ENCODE results near the gene TMEM163.

The TMEM163 gene

DNA sequence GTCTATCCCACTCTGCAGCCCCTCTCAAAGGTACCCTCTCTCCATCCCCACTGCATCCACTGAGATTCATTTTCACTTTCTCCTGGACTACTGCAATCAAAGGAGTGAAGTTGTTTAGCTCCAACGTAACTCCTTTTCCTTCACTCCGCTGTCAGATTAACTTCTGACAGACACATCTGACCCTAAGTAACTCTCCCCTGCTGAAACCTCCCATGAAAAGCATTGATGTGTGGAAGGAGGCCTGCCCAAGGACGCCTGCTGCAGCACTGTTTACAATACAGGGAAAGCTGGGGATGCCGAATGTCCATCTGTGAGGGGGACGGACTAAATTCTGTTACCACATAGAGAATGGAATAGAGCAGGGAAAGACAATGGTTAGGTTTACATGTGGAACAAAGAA lies 114.8 kb downstream of the TMEM163 start:
- H3K4me3 ChIP-seq (ENCODE audit: low read depth, low read length), result no peak overlapping the region
- TF ChIP-seq CTCF (IDR thresholded peaks at IDR 0.05; ENCODE audit: low read depth, low read length), result no peak
- TF ChIP-seq MYC (IDR thresholded peaks at IDR 0.05; ENCODE audit: low read depth, low read length), result no peak
- TF ChIP-seq, protein P1, sequence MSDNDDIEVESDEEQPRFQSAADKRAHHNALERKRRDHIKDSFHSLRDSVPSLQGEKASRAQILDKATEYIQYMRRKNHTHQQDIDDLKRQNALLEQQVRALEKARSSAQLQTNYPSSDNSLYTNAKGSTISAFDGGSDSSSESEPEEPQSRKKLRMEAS (IDR thresholded peaks at IDR 0.05; ENCODE audit: low read depth, low read length), result no peak
- TF ChIP-seq POLR2A (IDR thresholded peaks at IDR 0.05; ENCODE audit: extremely low read depth, insufficient read length), result no peak
- DNase-seq (ENCODE audit: low read depth), result no peak

DNA sequence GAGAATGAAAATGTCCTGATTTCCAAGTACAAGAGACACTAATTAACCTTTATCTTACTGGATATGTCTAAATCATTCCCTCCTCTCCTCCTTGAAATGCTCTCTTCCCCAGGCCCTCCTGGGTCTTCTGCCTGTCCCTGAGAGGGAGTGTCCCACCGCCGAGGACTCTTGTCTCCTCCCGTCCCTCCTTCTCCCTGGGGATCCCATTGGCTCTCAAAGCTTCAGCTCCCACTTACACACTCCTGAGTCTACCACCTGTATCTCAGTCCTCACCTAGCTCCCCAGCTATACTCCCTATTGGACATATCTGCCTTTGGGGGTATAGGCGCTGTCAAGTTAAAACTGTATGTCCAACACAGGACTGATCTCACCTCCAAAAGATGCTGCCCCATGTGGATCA lies 116.1 kb downstream of the TMEM163 start:
- TF ChIP-seq POLR2A (IDR thresholded peaks at IDR 0.05; ENCODE audit: extremely low read depth, insufficient read length), result no peak
- TF ChIP-seq, protein P1 (IDR thresholded peaks at IDR 0.05; ENCODE audit: low read depth, low read length), result no peak
- TF ChIP-seq CTCF (IDR thresholded peaks at IDR 0.05; ENCODE audit: low read depth, low read length), result no peak
- TF ChIP-seq MYC (IDR thresholded peaks at IDR 0.05; ENCODE audit: low read depth, low read length), result no peak
- no peak overlapping the region for H3K4me3 ChIP-seq (ENCODE audit: low read depth, low read length)
- DNase-seq (ENCODE audit: low read depth), result no peak

- TF ChIP-seq CTCF (IDR thresholded peaks at IDR 0.05; ENCODE audit: low read depth, low read length), result no peak
- TF ChIP-seq, protein P1 (IDR thresholded peaks at IDR 0.05; ENCODE audit: low read depth, low read length), result no peak
- no peak for TF ChIP-seq MYC (IDR thresholded peaks at IDR 0.05; ENCODE audit: low read depth, low read length)
- no peak for TF ChIP-seq POLR2A (IDR thresholded peaks at IDR 0.05; ENCODE audit: extremely low read depth, insufficient read length)
- no peak overlapping the region for H3K4me3 ChIP-seq (ENCODE audit: low read depth, low read length)
- no peak for DNase-seq (ENCODE audit: low read depth)
These were observed 117.5 kb downstream of the TMEM163 start for GRCh38 chr2:134601264-134601663.

- no peak for TF ChIP-seq MYC (IDR thresholded peaks at IDR 0.05; ENCODE audit: low read depth, low read length)
- no peak overlapping the region for H3K4me3 ChIP-seq (ENCODE audit: low read depth, low read length)
- no peak for DNase-seq (ENCODE audit: low read depth)
These were observed 118.6 kb downstream of the TMEM163 start for GRCh38 chr2:134600208-134600607.

DNA sequence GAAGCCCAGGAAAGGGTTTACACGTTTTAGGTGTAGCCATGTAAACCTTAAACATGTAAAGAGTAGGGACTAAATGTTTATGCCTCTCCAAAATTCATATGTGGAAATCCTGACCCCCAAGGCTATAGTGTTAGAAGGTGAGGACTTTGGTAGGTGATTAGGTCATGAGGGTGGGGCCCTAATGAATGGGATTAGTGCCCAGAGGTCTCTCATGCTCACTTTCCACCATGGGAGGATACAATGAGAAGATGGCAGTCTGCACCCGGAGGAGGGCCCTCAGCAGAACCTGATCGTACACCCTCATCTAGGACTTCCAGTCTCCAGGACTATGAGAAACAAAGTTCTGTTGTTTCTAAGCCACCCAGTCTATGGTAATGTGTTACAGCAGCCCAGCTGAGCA lies 119.6 kb downstream of the TMEM163 start:
- no peak overlapping the region for H3K4me3 ChIP-seq (ENCODE audit: low read depth, low read length)
- DNase-seq (ENCODE audit: low read depth), result no peak
- TF ChIP-seq POLR2A (IDR thresholded peaks at IDR 0.05; ENCODE audit: extremely low read depth, insufficient read length) (no peak), MYC (IDR thresholded peaks at IDR 0.05; ENCODE audit: low read depth, low read length) (no peak), CTCF (IDR thresholded peaks at IDR 0.05; ENCODE audit: low read depth, low read length) (no peak)
- TF ChIP-seq, protein P1 (IDR thresholded peaks at IDR 0.05; ENCODE audit: low read depth, low read length), result no peak

- no peak for TF ChIP-seq MYC (IDR thresholded peaks at IDR 0.05; ENCODE audit: low read depth, low read length)
- TF ChIP-seq CTCF (IDR thresholded peaks at IDR 0.05; ENCODE audit: low read depth, low read length), result no peak
- TF ChIP-seq, protein P1 (IDR thresholded peaks at IDR 0.05; ENCODE audit: low read depth, low read length), result no peak
- TF ChIP-seq POLR2A (IDR thresholded peaks at IDR 0.05; ENCODE audit: extremely low read depth, insufficient read length), result no peak
- no peak for DNase-seq (ENCODE audit: low read depth)
- H3K4me3 ChIP-seq (ENCODE audit: low read depth, low read length), result no peak overlapping the region
These were observed 124.4 kb downstream of the TMEM163 start for GRCh38 chr2:134594399-134594798.

Measured in NB4 (cell line).